ENCODE results near the gene CLDN9.

DNA sequence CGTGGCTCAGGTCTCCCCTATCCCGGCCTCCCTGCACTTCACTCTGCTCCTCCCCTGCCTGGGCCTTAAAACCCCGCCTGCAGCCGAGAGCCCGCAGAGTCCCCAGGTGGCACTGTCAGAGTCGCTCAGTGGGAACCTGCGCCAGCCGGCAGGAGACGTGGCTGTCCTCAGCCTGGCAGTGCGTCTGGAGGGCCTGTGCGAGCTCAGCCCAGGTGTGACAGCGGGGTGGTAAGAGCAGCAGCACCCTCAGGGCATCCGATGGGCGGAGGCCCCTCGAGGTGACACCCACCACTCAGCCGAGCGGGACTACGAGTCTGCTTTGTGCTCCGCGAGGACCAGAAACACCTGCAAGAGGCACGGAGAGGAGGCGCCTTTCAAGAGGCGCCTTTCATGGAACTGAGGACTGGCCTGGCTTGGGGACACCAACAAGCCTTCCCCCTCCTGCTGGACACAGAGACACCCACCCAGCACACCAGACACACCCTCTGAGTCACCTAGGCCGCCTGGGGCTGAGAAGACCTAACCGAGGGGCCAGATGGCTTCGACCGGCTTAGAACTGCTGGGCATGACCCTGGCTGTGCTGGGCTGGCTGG, at the start of gene CLDN9:
- TF ChIP-seq EZH2 (IDR thresholded peaks at IDR 0.05; ENCODE audit: borderline replicate concordance, insufficient read depth, low read depth, low read length, poor library complexity, severe bottlenecking) = no peak
- TF ChIP-seq CTCF (IDR thresholded peaks at IDR 0.05) = no peak
